Uterus (tissue), 2 donors: ENCODE results near the gene OTUB1.

ENCODE experiments used
- CTCF ChIP-seq, 4 experiments: fragments of 200-600 bp in 2 of 4; fragments of 450-650 bp in 2 of 4; sonication (generic) in 2 of 4; IDR thresholded peaks; one replicate each; pipeline ENCODE4 v1.5.1; 2016 to 2019; ENCODE audit warnings: antibody characterized with exemption in 4 of 4, mild to moderate bottlenecking in 2 of 4, moderate library complexity in 1 of 4
- POLR2A ChIP-seq, 2 donors: fragments of 450-650 bp; IDR thresholded peaks; one replicate each; pipeline ENCODE4 v1.6.1; 2016; ENCODE audit warnings: antibody characterized with exemption in 2 of 2, mild to moderate bottlenecking in 1 of 2, moderate library complexity in 1 of 2

- no peak for TF ChIP-seq CTCF (IDR thresholded peaks at IDR 0.05)
- no peak for TF ChIP-seq POLR2A (IDR thresholded peaks at IDR 0.05)
Observed at GRCh38 chr11:64010783-64011182, 24.5 kb downstream of the OTUB1 start.
